Astrocyte (in vitro differentiated cells and primary cell): ENCODE data around the gene AMOTL1.

Source experiments
- EZH2 ChIP-seq: IDR thresholded peaks from 2 replicates; pipeline ENCODE4 v1.6.1; 2012; ENCODE audit warnings: mild to moderate bottlenecking, low read length, inconsistent platforms; ENCODE audit not compliant: insufficient read depth
- TF ChIP-seq, protein P1 (sequence below): IDR thresholded peaks from 2 replicates; pipeline ENCODE4 v1.5.1; 2011; ENCODE audit warnings: low read depth, mild to moderate bottlenecking, inconsistent platforms, low read length, moderate library complexity; ENCODE audit not compliant: insufficient read depth

DNA sequence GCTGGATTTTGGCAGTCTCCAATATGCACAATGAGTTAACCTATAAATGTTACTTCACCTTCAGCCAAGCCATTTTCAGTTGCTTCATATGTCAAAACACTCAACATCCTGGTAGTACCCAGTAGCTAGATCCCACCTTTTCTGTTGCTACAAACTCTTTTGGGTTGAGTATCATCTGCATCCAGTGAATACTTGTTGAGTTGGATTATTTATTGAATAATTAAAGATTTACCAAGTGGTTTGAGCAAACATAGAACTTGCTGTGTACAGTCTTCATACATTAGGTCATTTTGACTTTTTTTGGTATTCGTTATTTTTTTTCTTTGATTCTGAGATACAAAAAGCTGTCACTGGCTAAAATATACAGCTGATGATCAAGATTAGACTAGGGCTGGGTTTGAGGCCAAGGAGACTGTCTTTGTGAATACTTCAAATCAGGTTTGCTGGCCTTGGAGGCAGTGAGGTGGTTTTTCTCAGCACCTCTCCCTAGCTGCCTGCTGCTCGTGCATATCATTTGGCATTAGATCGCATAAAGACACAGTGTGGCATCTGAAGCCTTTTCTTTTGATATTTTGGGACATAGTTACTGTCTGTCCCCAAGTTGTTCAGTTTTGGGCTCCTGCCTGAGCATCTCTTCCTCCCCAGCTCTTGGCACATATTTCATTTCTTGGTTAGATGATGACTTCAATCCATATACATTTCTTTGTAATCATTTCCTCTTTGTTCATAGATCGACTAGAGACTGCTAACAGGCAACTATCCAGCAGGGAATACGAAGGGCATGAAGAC is 62.8 kb downstream of the AMOTL1 start:
- no peak for TF ChIP-seq EZH2
- TF ChIP-seq, protein P1, sequence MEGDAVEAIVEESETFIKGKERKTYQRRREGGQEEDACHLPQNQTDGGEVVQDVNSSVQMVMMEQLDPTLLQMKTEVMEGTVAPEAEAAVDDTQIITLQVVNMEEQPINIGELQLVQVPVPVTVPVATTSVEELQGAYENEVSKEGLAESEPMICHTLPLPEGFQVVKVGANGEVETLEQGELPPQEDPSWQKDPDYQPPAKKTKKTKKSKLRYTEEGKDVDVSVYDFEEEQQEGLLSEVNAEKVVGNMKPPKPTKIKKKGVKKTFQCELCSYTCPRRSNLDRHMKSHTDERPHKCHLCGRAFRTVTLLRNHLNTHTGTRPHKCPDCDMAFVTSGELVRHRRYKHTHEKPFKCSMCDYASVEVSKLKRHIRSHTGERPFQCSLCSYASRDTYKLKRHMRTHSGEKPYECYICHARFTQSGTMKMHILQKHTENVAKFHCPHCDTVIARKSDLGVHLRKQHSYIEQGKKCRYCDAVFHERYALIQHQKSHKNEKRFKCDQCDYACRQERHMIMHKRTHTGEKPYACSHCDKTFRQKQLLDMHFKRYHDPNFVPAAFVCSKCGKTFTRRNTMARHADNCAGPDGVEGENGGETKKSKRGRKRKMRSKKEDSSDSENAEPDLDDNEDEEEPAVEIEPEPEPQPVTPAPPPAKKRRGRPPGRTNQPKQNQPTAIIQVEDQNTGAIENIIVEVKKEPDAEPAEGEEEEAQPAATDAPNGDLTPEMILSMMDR: no peak
